GM18498 (cell line): ENCODE data around the gene LZIC.

ENCODE experiments used
- ATAC-seq: cut with Tn5 transposase; IDR thresholded peaks from one replicate; pipeline ENCODE4 v1.9.1; 2021; ENCODE audit warnings: mild to moderate bottlenecking, moderate library complexity; ENCODE audit not compliant: unreplicated experiment

The LZIC gene

DNA sequence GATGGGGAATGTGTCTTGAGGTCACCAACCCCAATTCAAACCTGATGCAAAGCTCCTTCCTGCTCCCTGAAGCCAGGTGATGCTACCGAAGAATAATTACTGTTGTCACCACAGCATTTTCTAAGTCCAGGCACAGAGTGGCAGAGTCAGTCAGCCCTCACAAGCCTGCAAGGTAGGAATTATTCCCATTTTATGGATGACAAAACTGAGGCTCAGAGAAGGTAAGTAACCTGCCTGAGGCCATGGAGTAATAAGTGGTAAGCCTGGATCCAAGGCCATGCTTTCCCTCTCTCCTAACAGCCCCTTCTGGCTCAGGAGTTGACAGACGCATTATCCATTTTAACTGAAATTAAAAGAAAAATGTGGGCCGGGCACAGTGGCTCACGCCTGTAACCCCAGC lies 56.1 kb downstream of the LZIC start:
- no peak for ATAC-seq

GRCh38 chr1:9886092-9886742 lies 57.0 kb downstream of the LZIC start:
- ATAC-seq, result no peak

DNA sequence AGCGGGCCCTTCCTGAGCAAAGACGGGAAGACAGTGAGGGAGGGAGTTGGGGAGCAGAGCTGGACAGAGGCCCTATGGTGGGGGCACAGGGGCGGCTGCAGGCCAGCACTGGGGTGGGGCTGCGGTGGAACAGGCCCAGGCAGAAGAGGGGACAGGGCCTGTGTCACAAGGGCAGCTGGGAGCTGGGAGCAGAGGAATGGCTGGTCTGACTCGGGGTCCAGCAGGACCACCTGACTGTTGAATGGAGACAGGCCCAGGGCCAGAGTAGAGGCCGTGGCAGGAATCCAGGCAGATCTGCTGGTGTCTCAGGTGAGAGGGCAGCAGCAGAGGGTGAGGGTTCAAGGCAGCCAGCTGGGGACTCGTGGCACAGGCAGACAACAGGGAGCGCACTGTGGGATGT lies 58.4 kb downstream of the LZIC start:
- ATAC-seq, result no peak

- ATAC-seq, result no peak
Measured at GRCh38 chr1:9883585-9884449, 59.4 kb downstream of the LZIC start.

DNA sequence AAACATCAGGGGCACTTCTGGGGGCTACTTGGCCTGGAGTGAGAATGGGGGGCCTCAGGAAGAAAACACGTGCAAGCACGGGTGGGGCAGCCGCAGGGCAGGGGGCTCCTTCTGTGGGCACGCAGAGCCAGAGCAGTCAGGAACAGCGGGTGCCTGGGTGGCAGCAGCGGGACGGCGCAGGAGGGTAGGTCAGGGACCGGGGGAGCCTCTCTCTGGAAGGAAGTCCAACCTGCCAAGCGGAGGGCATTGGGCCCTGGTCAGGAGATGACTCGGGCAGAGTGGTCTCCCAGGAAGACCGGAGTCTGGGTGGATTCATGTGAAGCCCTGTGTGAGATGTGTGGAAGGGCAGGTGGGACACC lies 60.3 kb downstream of the LZIC start:
- ATAC-seq, result no peak

- no peak for ATAC-seq
Measured at GRCh38 chr1:9882296-9882944, 60.8 kb downstream of the LZIC start.

DNA sequence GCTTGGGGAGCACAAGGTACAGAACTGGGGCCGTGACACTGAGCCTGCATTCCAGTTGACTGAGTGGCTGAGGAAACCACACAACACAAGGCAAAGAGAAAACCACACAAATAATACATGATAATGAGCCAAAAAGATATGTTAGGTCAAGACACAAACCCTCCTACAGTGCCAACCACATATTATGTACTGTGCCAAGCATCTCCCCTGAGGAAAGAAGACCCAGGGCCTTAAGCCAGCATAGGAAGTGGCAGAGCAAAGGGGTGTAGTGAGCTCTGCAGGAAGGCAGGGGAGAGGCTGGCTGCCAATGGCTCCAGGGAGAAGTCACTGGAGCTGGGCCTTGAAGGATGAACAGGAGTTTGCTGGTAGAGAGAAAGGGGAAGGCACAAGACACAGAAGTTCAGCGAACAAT lies 61.3 kb downstream of the LZIC start:
- ATAC-seq, result no peak
